Stimulated activated memory B cell treated with anti-CD40 and anti-IgM and Interleukin-4, amounts not matched to agents 10 μg/mL and 1 μg/mL and 100 μg/mL, for 72 hours (primary cell): ENCODE data around the gene FDXR.
"Not testable (repeated sequence)": the region's sequence is repeated elsewhere in the genome, so short reads cannot be mapped to it uniquely, and the experiment has no call there.

Source experiments
- ATAC-seq: fragments of 150-1000 bp; cut with Tn5 transposase; 2 replicates; pipeline ENCODE4 v1.10.0; 2021
- H3K27ac Mint-ChIP-seq: one replicate; pipeline ENCODE4 v1.8.0; 2022; ENCODE audit warnings: mild to moderate bottlenecking, mixed read lengths
- H3K27me3 Mint-ChIP-seq: one replicate; pipeline ENCODE4 v1.8.0; 2022; ENCODE audit warnings: mixed read lengths
- H3K36me3 Mint-ChIP-seq: one replicate; pipeline ENCODE4 v1.8.0; 2022; ENCODE audit warnings: mixed read lengths
- H3K4me1 Mint-ChIP-seq: one replicate; pipeline ENCODE4 v1.8.0; 2022; ENCODE audit warnings: mixed read lengths
- H3K4me3 Mint-ChIP-seq: one replicate; pipeline ENCODE4 v1.8.0; 2022; ENCODE audit warnings: mild to moderate bottlenecking, moderate library complexity, mixed read lengths
- H3K9me3 Mint-ChIP-seq: one replicate; pipeline ENCODE4 v1.8.0; 2022; ENCODE audit warnings: mixed read lengths

FDXR gene

DNA sequence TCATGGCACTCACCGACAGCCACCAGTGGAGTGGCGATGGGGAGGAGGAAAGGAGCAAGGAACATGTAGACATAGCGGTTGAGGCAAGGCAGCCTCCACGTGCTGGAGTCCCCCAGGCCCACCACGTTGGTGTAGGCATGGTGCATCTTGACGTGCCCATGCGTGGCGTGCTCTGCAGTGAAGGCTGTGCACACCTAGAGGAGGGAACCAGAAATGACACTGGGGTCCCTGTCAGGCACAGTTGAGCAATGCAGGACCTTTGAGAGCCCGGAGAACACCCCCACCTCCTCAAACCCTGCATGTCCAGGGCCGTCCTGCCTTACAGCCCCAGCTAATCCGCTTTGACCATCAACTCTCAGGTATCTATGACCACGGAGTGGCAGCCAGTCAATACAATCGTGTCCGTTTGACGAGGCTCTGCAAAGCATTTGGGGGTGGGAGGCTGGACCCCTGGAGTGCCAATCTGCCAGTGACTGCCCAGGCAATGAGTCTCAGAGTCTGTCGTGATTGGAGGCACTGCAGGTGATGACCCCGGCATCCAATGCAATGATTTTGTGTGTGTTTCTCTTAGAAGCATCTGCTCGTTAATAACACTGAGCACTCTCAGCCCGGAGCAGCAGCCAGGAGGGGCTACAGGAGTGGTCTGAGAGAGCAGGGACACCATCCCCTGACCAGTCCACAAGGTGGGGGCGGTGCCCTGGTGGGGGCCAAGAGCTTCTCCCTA is 9.9 kb upstream of the FDXR start:
- Mint-ChIP-seq H3K36me3 (no peaks in the 10 kb centered on the region), H3K4me1 (no peaks in the 10 kb centered on the region), H3K27ac (no peak overlapping the region), H3K27me3 (peaks cover 70% of the 10 kb centered on the region), H3K4me3 (no peak overlapping the region), H3K9me3 (no peaks in the 10 kb centered on the region)
- ATAC-seq: no peak

DNA sequence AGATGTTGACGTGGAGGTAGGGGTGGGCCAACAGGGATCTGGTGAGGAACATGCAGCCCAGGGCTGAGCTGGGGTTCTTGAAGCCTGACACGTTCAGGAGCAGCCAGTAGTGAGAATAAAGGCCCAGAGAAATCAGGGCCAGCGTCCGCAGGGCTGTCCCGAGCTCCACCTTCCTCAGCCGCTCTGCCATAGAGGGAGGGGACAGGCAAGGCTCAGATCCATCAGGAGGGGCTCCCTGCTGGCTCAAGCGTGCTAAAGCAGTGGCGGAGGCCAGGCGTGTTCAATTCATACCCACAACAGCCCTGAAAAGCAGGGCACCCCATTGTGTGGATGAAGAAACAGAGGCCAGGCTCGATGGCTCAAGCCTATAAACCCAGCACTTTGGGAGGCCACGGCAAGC is 8.3 kb upstream of the FDXR start:
- Mint-ChIP-seq H3K27me3 (peaks cover 54% of the 10 kb centered on the region), H3K9me3 (no peaks in the 10 kb centered on the region), H3K27ac (no peak overlapping the region), H3K4me1 (no peaks in the 10 kb centered on the region), H3K4me3 (no peak overlapping the region), H3K36me3 (no peaks in the 10 kb centered on the region)
- ATAC-seq: no peak

DNA sequence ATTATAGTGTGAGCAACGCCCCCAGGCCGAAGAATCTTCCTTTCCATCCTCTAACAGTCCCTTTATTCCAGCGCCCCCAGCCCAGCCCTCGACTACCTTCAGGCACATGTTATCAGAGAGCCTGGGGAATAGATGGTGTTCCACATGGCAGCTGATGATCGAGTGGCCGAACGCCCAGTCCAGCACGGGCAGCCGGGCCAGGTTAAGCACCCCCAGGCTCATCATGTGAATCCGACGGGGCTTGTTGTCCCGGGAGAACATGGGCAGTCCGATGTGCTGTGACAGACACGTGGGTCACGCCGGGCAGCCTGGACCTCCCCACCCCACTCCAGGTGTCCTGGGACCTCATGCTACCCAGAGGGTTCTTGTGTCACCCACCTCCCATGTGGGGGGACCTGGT is 6.5 kb upstream of the FDXR start:
- H3K9me3 Mint-ChIP-seq: no peaks in the 10 kb centered on the region
- H3K4me3 Mint-ChIP-seq: no peak overlapping the region
- H3K4me1 Mint-ChIP-seq: no peaks in the 10 kb centered on the region
- H3K36me3 Mint-ChIP-seq: no peaks in the 10 kb centered on the region
- H3K27ac Mint-ChIP-seq: no peak overlapping the region
- peaks cover 38% of the 10 kb centered on the region for H3K27me3 Mint-ChIP-seq
- ATAC-seq: no peak

DNA sequence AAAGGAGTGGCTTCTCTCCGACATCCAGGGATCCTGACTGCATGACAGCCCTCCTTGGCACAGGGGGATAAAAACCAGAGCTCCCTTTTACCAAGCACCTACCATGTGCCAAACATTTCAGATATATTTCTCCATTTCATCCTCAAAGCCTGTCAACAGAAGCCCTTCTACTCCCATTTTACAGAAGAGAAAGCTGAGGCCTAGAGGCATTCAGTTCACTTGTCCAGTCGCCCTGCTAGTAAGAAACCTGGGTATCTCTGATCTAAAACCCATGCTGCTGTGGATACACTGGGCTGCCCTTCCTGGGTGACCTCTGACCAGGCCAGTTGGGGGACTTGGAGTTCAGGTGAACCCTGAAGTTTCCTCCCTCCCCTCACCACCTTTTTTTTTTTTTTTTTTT is 5.9 kb upstream of the FDXR start:
- Mint-ChIP-seq H3K4me3 (no peak overlapping the region), H3K27ac (no peak overlapping the region), H3K36me3 (no peaks in the 10 kb centered on the region), H3K27me3 (peaks cover 31% of the 10 kb centered on the region), H3K4me1 (peaks cover 5% of the 10 kb centered on the region), H3K9me3 (no peaks in the 10 kb centered on the region)
- no peak for ATAC-seq

DNA sequence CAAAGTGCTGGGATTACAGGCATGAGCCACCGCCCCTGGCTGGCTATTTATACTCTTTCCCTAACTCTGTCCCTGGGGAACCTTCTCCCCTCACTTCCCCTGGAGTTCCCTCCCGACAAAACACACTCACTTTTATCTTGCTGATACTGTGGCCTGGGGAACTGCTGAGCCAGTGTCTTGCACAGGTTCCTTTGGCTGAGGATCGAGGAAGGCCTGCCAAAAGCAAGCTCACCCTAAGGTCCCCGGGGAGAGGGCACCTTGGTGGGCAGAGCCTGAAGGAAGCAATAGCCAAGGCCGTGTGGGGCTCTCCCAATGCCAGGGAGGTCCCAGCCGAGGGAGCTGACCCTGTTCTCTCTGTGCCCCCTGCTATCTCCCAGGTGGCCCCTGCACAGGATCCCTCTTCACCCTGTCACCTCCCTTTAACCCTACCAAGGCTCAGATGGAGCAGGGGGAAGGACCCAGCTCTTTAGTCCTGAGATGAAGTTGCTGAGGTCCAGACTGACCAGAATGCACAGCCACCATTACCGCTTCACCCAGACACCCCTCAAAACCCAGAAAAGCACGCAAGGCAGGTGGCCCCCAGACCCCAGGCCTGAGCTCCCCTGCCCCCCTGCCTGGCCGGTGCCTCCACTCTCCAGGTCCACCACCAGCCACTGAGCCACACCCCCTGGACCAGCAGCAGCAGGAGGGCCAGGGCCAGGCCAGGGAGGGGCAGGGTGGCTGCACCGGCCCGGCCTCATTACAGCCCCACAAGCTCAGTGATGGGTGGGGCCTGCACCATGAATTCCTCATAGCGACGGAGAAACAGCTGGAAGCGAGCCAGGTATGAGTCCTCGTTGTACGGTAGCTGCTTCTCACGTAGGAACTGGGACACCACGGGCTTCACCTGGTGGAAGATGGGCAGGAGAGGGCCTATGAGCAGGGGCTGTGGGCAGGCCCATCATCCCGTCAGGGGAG is 5.1 kb upstream of the FDXR start:
- ATAC-seq: no peak
- H3K4me3 Mint-ChIP-seq: no peak overlapping the region
- no peaks in the 10 kb centered on the region for H3K9me3 Mint-ChIP-seq
- peaks cover 6% of the 10 kb centered on the region for H3K4me1 Mint-ChIP-seq
- H3K27me3 Mint-ChIP-seq: peaks cover 23% of the 10 kb centered on the region
- no peak overlapping the region for H3K27ac Mint-ChIP-seq
- H3K36me3 Mint-ChIP-seq: no peaks in the 10 kb centered on the region

DNA sequence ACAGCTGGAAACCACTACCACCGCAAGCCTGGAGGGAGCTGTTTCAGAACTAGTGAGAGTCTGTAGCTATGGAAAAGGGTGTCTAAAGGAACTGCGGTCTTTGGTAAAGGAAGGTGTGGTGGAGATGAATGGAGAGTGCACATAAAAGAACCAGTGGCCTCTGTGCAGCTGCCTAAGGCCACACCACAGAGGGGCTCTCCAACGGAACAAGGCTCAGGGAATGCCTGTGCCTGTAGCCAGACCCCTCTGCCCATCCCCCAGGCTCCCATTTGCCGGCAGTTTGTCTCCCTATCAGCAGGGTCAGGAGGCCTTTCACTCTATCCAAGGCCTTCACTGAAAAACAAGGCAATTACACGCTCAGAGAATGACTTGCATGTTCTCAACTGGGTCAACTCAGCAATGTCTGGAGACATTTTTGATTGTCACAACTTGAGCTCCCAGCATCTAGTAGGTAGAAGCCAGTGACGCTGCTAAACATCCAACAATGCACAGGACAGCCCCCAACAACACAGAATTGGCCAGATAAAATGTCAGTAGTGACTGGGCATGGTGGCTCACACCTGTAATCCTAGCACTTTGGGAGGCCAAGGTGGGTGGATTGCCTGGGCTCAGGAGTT is 3.3 kb upstream of the FDXR start:
- Mint-ChIP-seq H3K9me3 (no peaks in the 10 kb centered on the region), H3K27ac (no peak overlapping the region), H3K4me1 (peaks cover 23% of the 10 kb centered on the region), H3K4me3 (no peak overlapping the region), H3K36me3 (no peaks in the 10 kb centered on the region), H3K27me3 (peaks cover 5% of the 10 kb centered on the region)
- ATAC-seq: no peak

DNA sequence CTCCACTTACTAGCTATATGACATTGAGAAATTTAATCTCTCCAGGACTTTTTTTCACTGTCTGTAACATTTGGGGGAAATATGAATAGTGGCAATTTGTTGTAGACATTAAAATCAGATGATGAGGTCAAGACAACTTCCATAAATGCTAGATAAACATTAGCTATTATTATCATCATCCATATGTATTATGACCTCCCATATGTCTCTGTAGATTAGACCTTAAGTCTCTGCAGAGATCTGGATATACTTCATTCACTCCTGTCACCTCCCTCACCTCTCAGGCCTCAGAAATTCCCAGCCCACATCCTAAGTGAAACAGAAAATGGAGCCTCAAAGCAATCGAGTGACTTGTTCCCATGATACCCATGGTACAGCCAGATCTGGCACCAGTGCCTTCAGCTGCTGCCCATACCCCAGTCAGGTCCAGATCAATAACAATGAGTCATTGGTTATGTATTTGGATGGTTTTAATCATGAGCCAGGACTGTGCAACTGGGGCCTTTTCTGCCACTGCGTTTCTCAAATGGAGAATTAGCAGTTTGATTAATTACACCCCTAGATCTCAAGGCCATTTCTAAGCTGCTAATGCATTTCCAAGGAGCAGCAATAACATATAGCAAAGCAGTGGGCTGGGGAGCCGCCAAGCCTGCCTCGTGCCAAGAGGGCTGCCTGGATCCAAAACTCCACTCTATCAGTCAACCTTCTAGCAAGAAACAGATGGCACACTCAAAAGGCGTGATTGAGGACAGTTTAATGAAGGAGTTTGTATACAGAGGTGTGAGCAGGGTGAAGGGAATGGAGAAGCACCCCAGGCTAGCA is 2.6 kb upstream of the FDXR start:
- H3K27ac Mint-ChIP-seq: no peak overlapping the region

DNA sequence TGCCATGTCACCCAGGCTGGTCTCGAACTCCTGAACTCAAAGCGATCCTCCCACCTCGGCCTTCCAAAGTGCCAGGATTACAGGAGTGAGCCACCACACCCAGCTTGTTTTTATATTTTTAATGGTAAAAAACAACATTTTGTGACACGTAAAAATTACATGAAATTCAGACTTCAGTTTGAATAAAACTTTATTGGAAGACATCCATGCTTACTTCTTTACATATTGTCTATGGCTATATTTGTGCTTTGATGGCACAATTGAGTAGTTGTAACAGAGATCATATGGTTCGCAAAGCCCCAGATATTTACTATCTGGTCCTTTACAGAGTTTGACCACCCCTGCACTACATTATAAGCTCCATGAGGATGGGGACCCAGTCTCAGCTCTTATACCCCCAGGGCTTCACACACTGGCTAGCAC is 1.8 kb upstream of the FDXR start:
- H3K27ac Mint-ChIP-seq: no peak overlapping the region
- peaks cover 25% of the 10 kb centered on the region for H3K4me1 Mint-ChIP-seq

More for the DNA sequence above, 2.6 kb upstream of the FDXR start:
- Mint-ChIP-seq H3K9me3 (no peaks in the 10 kb centered on the region), H3K4me1 (peaks cover 24% of the 10 kb centered on the region), H3K36me3 (no peaks in the 10 kb centered on the region), H3K27me3 (no peaks in the 10 kb centered on the region), H3K4me3 (no peak overlapping the region)
- ATAC-seq: no peak

DNA sequence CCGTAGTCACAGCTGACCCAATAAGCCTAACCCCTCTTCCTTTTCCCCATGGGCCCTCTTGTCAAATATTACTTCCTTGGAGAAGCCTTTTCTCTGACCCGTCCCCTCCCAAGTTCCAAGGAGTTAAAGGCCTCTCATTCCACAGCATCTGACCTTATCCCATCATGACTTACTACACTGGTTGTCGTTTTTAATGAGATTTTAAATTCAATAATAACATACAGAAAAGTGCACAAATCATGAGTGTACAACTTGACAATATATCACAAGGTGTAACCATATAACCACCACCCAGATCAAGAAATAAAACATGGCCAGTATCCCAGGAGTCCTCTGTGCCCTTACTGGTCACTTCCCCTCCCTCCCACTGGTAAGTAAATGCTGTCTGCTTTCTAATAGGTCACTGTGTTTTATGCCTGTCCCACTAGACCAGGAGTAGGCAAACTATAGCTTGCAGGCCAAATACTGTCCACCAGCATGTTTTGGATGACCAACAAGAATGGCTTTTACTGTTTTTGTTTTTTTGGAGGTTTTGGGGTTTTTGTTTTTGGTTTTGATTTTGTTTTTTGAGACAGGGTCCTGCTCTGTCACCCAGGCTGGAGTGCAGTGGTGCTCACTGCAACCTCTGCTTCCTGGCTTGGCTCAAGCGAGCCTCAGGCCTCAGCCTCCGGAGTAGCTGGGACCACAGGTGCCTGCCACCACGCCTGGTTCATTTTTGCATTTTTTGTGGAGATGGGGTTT is 1.2 kb upstream of the FDXR start:
- Mint-ChIP-seq H3K27me3 (no peaks in the 10 kb centered on the region), H3K4me1 (peaks cover 30% of the 10 kb centered on the region), H3K27ac (peak overlapping the region; percentile 85), H3K9me3 (no peaks in the 10 kb centered on the region), H3K4me3 (peak overlapping the region; percentile 86), H3K36me3 (no peaks in the 10 kb centered on the region)
- ATAC-seq: no peak

More for the DNA sequence above, 1.8 kb upstream of the FDXR start:
- no peak overlapping the region for H3K4me3 Mint-ChIP-seq
- no peaks in the 10 kb centered on the region for H3K9me3 Mint-ChIP-seq
- no peak for ATAC-seq
- no peaks in the 10 kb centered on the region for H3K36me3 Mint-ChIP-seq
- no peaks in the 10 kb centered on the region for H3K27me3 Mint-ChIP-seq

DNA sequence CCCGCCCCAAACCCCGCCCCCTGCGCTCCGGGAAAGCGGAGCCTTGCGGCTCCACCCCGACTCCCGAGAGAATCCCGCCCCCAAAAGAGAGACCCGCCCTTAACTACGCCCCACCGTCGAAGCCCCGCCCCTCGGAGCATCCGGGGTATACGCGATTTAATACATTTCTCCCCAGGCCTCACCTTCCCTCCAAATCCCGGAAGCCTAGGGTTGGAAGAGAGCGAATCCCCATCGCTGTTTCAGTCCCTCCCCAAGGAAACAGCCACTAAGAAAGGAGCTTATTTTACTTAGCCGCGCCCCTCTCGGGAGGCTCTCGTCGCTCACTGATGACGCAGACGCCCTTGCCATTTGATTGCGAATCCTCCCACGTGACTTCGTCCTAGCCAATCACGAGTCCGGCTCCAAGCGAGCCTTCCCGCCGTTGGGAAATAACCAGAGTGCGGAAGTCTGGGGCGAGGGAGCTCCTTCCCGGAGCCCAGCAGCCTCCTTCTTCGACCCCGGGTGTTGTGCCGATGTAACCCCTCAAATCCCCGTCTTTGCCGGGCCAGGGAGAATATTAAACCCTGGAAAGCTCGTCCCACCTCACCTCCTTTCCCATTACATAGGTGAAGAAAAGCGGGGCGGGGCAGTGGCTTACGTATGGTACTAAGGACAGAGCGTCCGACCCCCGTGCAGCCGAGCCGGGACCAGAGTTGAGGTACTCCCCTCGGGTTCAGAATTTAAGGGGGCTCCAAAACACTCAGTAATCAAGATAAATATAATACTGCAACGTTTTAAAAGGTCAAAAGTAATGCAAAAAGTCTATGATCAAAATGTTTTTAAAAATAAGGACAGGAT is 461 bp upstream of the FDXR start:
- H3K4me1 Mint-ChIP-seq: peaks cover 30% of the 10 kb centered on the region
- ATAC-seq: peak; percentile 98
- H3K9me3 Mint-ChIP-seq: no peaks in the 10 kb centered on the region
- H3K36me3 Mint-ChIP-seq: no peaks in the 10 kb centered on the region
- no peaks in the 10 kb centered on the region for H3K27me3 Mint-ChIP-seq
- peak overlapping the region; percentile 86 for H3K4me3 Mint-ChIP-seq
- H3K27ac Mint-ChIP-seq: peak overlapping the region; percentile 85

DNA sequence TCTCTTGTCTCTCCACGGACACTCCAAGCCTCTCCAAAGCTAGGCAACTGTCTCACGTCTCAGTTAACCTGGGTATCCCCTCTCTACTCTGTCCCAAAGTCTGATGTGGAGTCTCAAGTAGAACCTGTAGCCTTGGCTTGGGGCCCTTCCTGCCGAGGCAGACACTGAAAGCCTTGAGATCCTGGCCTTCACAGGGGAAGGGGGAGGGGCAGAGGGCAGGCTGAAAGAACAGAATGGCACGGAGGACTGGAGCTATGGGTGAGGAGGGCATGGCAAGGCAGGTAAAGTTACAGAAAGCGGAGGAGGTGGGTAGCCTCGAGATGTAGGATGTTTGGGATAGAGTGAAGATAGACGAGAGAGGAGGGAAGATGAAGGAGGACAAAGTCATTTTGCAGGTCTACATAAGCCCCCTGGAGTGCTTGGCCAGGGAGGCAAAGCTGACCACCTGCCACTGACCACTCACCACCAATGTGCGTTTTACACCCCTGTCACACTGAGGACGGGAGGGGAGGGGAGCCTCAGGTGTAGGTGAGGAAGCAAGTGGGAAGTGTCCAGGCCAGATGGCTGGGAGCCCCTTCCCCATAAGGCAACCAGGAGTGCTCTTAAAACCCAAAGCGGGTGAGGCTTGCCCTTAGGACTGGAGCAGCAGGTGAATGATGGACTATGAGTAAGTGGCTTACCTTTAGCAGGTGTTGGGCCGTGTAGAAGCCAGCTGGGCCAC is 1.3 kb downstream of the FDXR start:
- Mint-ChIP-seq H3K27me3 (no peaks in the 10 kb centered on the region), H3K4me1 (peaks cover 30% of the 10 kb centered on the region), H3K4me3 (peak overlapping the region; percentile 51), H3K27ac (no peak overlapping the region), H3K9me3 (no peaks in the 10 kb centered on the region), H3K36me3 (no peaks in the 10 kb centered on the region)
- no peak for ATAC-seq

DNA sequence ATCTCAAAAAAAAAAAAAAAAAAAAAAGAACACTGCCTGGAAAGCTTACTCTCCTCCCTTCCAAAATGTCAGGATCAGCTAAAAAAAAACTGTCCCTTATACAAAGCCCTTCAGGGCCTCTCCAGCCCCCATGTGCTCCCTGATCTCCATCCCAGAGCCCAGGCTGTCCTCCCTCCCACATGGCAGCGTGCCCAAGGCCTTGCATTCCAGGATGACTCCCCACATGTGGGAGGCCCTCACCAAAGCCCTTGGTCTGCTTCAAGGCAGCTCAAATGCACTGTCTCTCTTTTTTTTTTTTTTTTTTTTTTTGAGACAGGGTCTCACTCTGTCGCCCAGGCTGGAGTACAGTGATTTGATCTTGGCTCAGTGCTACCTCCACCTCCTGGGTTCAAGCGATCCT is 2.3 kb downstream of the FDXR start:
- Mint-ChIP-seq H3K27me3 (no peaks in the 10 kb centered on the region), H3K4me3 (no peak overlapping the region), H3K36me3 (no peaks in the 10 kb centered on the region), H3K9me3 (no peaks in the 10 kb centered on the region), H3K27ac (no peak overlapping the region), H3K4me1 (peaks cover 30% of the 10 kb centered on the region)
- no peak for ATAC-seq

DNA sequence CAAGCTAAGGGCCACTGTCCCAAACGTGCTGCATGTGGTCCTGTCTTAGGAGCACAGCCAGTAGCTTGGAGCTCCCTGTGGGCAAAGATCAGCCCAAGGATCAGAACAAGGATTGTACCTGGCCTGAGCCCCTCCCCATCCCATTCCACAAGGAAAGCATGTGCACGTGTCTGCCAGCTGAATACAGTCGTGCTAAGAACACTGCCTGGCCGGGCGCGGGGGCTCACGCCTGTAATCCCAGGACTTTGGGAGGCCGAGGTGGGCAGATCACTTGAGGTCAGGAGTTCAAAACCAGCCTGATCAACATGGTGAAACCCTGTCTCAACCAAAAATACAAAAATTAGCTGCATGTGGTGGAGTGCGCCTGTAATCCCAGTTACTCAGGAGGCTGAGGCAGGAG is 2.8 kb downstream of the FDXR start:
- not testable (repeated sequence) for ATAC-seq, H3K36me3 Mint-ChIP-seq, H3K9me3 Mint-ChIP-seq, H3K27ac Mint-ChIP-seq, H3K27me3 Mint-ChIP-seq, H3K4me3 Mint-ChIP-seq
- peaks cover 33% of the 10 kb centered on the region for H3K4me1 Mint-ChIP-seq
